Stimulated activated CD4-positive, alpha-beta T cell treated with anti-CD3 and anti-CD28 coated beads, TNF-alpha, amount 100 ng/mL, for 4 hours (primary cell): ENCODE measurements around the gene MCL1.

Experiments
- DNase-seq, 3 experiments: peaks; one replicate each; pipeline ENCODE4 v3.0.0-alpha.2; 2020; ENCODE audit warnings: low read depth in 3 of 3

Gene MCL1

DNA sequence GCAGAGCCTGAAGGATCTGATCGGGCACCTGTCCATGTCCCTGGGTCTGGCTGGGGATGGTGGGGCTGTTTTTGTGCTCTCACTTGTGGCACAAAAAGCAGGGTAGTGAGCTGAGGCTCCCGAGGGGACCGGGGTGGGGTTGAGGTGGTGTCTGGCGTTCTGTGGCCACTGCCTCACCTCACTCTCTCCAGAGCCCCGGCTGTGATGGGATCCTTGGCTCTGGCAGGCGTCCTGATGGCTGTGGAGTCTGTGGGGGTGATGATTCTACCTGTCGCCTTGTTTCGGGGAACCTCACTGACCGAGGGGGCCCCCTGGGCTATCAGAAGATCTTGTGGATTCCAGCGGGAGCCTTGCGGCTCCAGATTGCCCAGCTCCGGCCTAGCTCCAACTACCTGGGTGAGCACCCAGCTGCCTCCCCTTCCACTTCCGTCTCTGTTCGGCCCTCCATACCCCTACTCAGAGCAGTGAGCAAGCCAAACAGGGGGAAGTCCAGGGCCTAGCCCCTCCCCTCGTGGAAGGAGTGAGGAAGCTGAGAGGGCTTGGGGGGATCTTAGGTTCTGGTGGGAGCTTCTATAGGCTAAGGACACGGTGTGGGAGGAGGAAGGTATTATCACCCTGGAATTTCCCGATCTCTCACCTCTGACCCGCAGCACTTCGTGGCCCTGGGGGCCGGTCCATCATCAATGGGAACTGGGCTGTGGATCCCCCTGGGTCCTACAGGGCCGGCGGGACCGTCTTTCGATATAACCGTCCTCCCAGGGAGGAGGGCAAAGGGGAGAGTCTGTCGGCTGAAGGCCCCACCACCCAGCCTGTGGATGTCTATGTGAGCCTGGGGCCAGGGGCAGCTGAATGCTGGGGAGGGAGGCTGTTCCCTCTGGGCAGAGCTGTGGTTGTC lies 23.2 kb downstream of the MCL1 start:
- DNase-seq: no peak

GRCh38 chr1:150555198-150555970 lies 24.0 kb downstream of the MCL1 start:
- DNase-seq: no peak

DNA sequence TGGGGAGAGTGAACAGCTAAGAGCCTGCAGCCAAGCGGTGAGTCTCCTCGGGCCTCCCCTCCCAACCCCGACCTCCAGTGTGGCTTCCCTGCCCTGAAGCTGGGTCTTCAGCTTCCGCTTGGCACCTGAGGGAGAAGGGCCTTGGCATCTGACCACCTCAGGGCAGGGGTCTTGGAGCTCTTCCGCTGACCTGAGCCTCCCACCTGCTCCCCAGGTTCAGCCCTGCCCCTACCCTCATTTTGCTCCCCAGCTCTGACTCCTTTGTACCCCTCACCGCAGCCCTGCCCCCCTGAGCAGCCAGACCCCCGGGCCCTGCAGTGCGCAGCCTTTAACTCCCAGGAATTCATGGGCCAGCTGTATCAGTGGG lies 25.3 kb downstream of the MCL1 start:
- DNase-seq: no peak

DNA sequence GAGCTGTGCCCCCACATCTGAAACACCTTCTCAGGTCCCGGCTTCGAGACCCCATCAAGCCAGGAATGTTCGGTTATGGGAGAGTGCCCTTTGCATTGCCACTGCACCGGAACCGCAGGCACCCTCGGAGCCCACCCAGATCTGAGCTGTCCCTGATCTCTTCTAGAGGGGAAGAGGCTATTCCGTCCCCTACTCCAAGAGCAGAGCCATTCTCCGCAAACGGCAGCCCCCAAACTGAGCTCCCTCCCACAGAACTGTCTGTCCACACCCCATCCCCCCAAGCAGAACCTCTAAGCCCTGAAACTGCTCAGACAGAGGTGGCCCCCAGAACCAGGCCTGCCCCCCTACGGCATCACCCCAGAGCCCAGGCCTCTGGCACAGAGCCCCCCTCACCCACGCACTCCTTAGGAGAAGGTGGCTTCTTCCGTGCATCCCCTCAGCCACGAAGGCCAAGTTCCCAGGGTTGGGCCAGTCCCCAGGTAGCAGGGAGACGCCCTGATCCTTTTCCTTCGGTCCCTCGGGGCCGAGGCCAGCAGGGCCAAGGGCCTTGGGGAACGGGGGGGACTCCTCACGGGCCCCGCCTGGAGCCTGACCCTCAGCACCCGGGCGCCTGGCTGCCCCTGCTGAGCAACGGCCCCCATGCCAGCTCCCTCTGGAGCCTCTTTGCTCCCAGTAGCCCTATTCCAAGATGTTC lies 25.9 kb downstream of the MCL1 start:
- no peak for DNase-seq

- no peak for DNase-seq
Measured at GRCh38 chr1:150552911-150553289, 26.5 kb downstream of the MCL1 start.

DNA sequence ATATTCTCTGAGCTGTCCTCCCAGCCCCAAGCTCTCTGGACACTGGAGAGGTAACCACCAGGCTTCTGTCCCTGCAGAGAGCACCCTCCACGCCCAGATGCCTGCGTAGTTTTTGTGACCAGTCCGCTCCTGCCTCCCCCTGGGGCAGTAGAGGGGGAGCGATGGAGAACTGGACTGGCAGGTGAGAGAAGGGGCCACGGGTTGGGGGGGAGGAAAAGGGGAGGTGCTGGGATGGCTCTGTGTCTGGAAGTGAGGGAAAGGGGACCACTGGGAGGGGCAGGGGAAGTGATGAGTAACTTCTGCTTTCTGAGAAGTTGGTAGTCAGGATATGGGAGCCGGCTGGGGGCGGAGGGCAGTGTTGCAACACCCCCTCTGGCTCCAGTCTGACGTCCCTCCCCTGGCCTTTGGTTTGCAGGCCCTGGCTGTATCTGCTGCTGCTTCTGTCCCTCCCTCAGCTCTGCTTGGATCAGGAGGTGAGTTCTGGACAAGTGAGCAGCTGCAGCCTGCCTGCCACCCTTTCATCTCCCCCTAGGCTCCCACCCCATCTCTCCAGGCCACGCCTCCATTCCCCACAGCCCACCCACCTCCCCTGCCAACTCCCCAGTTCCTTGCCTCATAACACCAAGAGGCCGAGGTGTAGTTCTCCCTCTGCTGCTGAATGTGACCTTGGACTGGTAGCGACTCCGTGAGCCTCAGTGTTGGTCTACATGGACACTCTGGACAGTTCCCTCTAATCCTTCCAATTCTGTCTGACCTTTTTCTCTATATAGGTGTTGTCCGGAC lies 27.1 kb downstream of the MCL1 start:
- no peak for DNase-seq

GRCh38 chr1:150551784-150552127 lies 27.7 kb downstream of the MCL1 start:
- no peak for DNase-seq

DNA sequence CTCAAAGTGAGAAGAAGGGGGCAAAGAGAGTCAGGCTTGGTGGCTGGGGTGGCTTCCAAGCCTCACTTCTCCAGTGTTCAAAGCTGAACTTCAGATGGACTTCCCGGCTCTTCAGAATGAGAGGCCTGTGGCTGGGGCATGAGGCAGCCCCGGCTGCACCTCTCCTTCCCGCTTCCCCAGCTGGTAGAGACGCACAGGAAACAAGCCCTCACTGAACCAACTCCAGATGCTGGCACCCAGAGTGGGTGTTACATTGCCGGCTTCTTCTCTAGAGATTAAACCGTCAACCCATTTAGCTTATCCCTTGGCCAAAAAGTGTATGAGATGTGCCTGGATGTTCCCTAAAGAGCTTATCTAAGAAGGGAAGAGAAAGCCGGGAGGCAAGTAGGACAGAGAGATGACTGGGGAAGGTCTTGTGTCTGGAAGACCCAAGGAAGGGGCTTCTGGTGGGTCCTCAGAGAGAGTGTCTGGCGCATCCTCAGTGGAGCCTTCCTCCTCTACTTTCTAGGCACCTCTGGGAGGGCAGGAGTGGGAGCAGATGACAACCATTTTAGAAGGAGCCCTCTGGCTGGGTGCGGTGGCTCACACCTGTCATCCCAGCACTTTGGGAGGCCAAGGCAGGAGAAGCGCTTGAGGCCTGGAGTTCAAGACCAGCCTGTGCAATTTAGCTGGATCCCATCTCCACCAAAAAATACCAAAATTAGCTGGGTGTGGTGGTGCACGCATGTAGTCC lies 28.2 kb downstream of the MCL1 start:
- DNase-seq: no peak

GRCh38 chr1:150550222-150551050 lies 29.0 kb downstream of the MCL1 start:
- no peak for DNase-seq

GRCh38 chr1:150549496-150550221 lies 29.8 kb downstream of the MCL1 start:
- DNase-seq: no peak

DNA sequence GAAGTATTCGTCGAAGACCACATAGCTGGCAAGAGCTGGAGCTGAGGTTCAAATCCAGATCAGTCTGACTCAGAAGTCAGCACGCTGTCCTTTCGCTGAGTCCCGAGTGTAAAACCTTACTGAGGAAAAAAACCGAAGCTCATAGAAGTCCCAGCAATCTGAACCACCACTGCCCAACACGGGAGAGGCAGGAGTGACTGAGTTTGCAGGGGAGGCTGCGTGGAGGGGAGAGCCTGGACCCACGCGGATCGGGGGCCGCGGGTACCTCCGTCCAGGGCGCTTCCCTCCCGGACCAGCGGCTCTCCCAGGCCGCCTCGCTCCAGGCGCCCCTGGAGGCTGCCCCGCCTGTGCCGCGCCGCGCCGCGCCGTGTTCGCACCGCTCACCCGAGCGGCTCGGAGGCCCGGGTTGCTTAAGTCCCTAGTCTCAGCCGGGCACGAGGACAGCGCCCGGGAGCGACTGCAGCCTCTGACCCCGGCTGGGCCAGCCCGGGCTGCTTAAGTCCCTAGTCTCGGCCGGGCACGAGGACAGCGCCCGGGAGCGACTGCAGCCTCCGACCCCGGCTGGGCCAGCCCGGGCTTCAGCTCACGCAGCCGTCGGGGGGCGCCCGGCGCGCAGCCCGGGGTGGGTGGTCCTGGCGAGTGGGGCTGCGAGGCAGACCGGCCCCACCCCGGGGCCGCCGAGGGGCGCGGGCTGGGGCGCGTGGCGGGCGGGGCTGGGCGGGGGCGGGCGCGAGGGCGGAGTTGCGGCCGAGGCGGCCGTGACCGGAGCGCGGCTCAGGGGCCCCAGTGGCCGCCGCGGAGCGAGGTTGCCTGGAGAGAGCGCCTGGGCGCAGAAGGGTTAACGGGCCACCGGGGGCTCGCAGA lies 30.5 kb downstream of the MCL1 start, which contains the start of gene ADAMTSL4:
Gene ADAMTSL4, plus strand, starts transcription at position 777 of the 864 bp plus-strand sequence. CDS start 2,881 bp downstream, outside the sequence.
- DNase-seq: no peak

DNA sequence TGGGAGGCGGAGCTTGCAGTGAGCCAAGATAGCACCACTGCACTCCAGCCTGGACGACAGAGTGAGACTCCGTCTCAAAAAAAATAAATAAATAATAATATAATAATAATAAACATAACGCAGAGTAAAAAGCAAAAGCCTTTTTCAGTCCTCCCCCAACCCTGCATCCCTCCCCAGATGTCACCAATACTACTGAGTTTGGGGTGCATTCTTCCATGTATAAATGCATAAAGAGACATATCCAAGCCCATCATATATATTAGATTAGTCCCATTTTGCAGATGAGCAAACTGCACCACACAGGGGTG lies 31.1 kb downstream of the MCL1 start:
- DNase-seq: no peak

DNA sequence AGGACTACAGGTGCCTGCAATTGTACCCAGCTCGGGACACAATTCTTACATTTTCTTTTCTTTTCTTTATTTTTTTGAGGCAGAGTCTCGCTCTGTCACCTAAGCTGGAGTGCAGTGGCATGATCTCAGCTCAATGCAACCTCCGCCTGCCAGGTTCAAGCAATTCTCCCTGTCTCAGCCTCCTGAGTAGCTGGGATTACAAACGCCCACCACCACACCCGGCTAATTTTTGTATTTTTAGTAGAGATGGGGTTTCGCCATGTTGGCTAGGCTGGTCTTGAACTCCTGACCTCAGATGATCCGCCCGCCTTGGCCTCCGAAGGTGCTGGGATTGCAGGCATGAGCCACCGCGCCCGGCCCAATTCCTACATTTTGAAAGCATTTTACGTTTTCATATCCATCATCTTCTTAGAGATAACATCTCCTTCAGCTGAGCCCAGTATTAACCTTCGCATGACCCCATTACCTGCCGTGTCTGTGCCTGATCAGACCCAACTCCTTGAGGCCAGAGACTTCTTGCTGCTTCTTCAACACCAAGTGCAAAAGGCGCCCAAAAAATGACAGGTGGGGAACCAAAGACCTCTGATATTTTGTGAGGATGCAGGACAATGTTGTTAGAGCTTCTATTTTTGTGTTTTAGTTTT lies 33.0 kb downstream of the MCL1 start:
- DNase-seq: no peak

DNA sequence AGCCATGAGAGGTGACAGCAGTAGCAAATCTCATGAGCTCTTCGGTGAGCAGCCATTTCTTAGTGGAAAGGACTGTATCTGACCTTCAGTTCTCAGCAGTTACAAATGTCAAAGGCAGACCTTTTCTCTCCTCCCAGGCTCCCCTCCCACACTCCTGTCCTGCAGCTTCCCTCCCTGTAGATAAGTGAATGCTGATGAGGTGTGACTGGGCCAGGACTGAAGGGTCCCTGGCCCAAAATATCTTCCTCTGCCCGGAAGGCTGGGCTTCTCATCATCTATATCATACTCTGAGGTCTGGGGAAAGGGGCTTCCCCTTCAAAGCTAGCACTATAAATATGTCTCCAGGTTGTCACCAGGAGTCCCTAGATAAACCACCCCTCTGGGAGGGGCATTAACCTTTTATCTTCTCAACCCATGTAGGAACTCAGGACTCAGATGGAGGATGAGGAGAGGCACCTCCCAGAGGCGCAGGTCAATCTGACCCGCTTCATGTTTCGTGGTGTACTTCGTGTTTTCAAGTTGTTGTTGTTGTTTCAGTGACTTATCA lies 33.9 kb downstream of the MCL1 start:
- DNase-seq: no peak

DNA sequence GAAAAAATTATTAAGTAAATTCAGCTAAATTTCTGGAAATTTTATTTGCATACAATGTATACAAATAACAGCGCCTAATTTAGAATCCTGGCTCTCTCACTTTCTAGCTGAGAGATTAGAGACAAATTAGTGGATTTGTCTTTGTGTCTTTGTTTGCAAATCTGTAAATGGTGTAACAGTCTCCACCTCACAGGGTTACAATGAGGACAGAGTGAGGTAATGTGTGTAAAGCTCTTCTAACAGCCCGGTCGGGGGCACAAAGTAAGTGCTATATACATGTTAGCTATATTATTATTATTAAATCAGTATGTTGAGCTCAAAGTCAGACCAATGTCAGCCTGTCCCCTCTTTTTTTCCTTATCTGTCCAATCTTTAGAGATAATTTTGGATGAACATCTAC lies 35.2 kb downstream of the MCL1 start:
- DNase-seq: no peak

GRCh38 chr1:150543500-150544143 lies 35.8 kb downstream of the MCL1 start:
- DNase-seq: no peak
